Memory B cell (primary cell): Measurements from ENCODE around the gene EHD1.

Experiments
- ATAC-seq: fragments of 150-1000 bp; cut with Tn5 transposase; 2 replicates; pipeline ENCODE4 v1.10.0; 2021; ENCODE audit warnings: low read depth, mild to moderate bottlenecking, moderate library complexity
- DNase-seq, 2 donors: peaks; one replicate each; pipeline ENCODE4 v3.0.0; 2022; ENCODE audit warnings: low spot score in 2 of 2
- H3K27ac Mint-ChIP-seq: one replicate; pipeline ENCODE4 v1.8.0; 2022; ENCODE audit warnings: mild to moderate bottlenecking, moderate library complexity, mixed read lengths
- H3K27me3 Mint-ChIP-seq: one replicate; pipeline ENCODE4 v1.8.0; 2022; ENCODE audit warnings: mixed read lengths
- H3K36me3 Mint-ChIP-seq: one replicate; pipeline ENCODE4 v1.8.0; 2022; ENCODE audit warnings: mild to moderate bottlenecking, mixed read lengths
- H3K4me1 Mint-ChIP-seq: one replicate; pipeline ENCODE4 v1.8.0; 2022; ENCODE audit warnings: mixed read lengths
- H3K4me3 Mint-ChIP-seq: one replicate; pipeline ENCODE4 v1.8.0; 2022; ENCODE audit warnings: mild to moderate bottlenecking, moderate library complexity, mixed read lengths
- H3K9me3 Mint-ChIP-seq: one replicate; pipeline ENCODE4 v1.8.0; 2022; ENCODE audit warnings: mixed read lengths

The EHD1 gene

DNA sequence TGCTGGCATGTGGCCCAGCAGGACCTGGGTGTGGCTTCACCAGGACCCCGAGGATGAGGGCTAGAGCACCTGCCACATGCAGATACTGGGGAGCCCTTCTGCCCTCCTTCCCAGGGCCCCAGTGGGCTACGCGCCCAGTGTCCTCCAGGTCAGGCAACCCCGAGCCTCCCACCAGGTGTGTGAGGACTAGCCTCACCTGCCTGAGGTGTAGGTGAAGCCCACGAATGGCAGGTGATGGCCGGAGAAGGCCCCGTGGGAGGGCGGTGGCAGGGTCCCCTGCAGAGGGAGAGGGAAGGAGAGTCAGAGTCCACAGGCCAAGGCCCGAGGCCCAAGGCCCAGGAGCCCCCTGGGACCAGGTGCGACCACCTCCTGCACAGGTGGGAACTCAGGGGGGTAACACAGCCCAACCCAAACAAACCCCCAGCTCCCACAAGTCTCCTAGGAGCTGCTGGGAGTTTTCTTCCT is 40.5 kb downstream of the EHD1 start:
- no peak overlapping the region for H3K27ac Mint-ChIP-seq
- H3K27me3 Mint-ChIP-seq: no peaks in the 10 kb centered on the region
- H3K4me1 Mint-ChIP-seq: peaks cover 2% of the 10 kb centered on the region
- DNase-seq (no peak), ATAC-seq (no peak)
- H3K9me3 Mint-ChIP-seq: no peaks in the 10 kb centered on the region
- H3K36me3 Mint-ChIP-seq: peaks cover 6% of the 10 kb centered on the region
- no peak overlapping the region for H3K4me3 Mint-ChIP-seq

- Mint-ChIP-seq H3K36me3 (peaks cover 10% of the 10 kb centered on the region), H3K27me3 (no peaks in the 10 kb centered on the region), H3K9me3 (no peaks in the 10 kb centered on the region), H3K4me3 (no peak overlapping the region), H3K4me1 (peaks cover 2% of the 10 kb centered on the region), H3K27ac (no peak overlapping the region)
- ATAC-seq (no peak), DNase-seq (no peak)
Measured at GRCh38 chr11:64836448-64837072, 41.9 kb downstream of the EHD1 start.

- no peak overlapping the region for H3K27ac Mint-ChIP-seq
- no peak for ATAC-seq
- peaks cover 10% of the 10 kb centered on the region for H3K36me3 Mint-ChIP-seq
- no peak overlapping the region for H3K4me3 Mint-ChIP-seq
- peaks cover 2% of the 10 kb centered on the region for H3K4me1 Mint-ChIP-seq
- H3K9me3 Mint-ChIP-seq: no peaks in the 10 kb centered on the region
- no peak for DNase-seq
- H3K27me3 Mint-ChIP-seq: no peaks in the 10 kb centered on the region
Measured at GRCh38 chr11:64835616-64836447, 42.6 kb downstream of the EHD1 start.

DNA sequence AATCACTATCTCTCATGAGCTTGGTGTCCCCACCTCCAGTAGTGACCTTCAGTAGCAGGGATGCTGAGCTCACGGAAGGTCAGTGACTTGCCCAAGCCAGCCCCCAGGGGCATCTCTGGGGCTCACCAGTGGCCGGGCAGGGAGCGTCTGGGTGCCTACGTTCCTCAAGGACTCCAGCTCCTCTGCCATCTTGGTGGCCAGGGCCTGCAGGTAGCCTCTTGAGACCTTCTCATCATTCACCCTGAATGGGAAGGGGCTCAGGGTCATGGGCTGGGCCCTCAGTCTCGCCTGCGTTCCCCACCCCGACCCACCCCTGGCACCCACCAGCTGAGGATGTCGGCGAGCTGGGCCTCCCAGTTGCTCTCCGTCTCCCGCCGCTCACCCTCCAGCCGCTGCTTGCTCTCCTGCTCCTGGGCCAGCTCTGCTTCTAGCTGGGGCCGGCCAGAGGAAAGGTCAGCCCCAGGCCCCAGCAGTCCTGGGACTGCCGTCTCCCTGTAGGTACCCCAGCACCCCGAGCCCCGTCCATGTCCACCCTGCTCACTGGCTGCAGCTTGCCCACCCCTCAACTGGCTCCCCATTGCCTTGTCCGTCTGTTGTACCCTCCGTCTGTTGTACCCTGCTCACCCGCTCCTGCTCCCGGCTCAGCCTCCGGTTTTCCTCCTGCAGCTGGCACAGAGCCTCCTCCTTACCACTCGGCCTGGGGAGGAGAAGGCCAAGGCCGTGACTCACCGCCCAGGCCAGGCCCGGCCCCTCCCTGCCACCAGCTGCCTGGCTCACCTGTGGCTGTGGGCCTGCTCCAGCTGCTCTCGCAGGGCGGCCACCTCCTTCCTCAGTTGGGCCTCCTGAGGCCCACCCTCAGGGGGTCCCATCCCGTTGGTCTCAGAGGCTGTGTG is 43.5 kb downstream of the EHD1 start:
- peaks cover 10% of the 10 kb centered on the region for H3K36me3 Mint-ChIP-seq
- no peak for DNase-seq
- peaks cover 2% of the 10 kb centered on the region for H3K4me1 Mint-ChIP-seq
- no peak for ATAC-seq
- no peak overlapping the region for H3K4me3 Mint-ChIP-seq
- no peaks in the 10 kb centered on the region for H3K27me3 Mint-ChIP-seq
- H3K27ac Mint-ChIP-seq: no peak overlapping the region
- H3K9me3 Mint-ChIP-seq: no peaks in the 10 kb centered on the region

DNA sequence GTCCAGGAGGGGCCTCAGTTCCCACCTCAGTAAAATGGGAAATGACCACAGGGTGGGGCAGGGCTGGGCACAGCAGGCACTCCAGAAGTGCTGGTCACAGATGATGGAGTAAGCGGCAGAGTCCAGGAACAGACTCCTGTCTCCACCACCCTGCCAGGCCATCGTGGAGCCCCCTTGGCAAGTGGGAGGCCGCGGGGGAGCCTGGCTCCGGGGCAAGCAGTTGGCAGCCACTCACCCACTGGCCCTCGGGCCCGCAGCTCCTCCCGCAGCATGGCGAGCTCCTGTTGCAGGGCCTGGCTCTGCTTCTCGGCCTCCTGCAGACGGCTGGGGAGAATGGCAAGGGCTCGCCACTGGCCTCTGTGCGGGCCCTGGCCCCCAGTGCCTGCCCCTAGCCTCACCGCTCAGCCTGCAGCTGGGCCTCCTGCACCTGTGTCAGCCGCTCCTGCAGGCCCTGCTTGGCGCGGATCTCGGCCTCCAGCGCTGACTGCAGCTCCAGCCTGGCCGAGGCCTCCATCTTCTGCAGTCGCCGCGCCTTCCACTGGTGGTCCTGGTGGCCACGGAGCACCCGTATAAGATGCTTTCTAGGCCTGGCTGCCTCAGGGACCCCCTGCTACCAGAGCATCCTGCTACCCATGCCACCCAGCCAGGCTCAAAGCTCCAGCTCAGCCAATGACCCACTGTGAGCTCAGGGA is 44.2 kb downstream of the EHD1 start:
- Mint-ChIP-seq H3K9me3 (no peaks in the 10 kb centered on the region), H3K4me3 (no peak overlapping the region), H3K4me1 (no peaks in the 10 kb centered on the region), H3K27ac (no peak overlapping the region), H3K27me3 (no peaks in the 10 kb centered on the region), H3K36me3 (peaks cover 6% of the 10 kb centered on the region)
- DNase-seq (no peak), ATAC-seq (no peak)

GRCh38 chr11:64833509-64833908 is 44.9 kb downstream of the EHD1 start:
- Mint-ChIP-seq H3K4me1 (peaks cover 2% of the 10 kb centered on the region), H3K36me3 (peaks cover 8% of the 10 kb centered on the region), H3K27ac (no peak overlapping the region), H3K4me3 (no peak overlapping the region), H3K27me3 (no peaks in the 10 kb centered on the region), H3K9me3 (no peaks in the 10 kb centered on the region)
- no peak for DNase-seq
- ATAC-seq: no peak

GRCh38 chr11:64833198-64833502 is 45.3 kb downstream of the EHD1 start:
- no peak for ATAC-seq
- no peaks in the 10 kb centered on the region for H3K27me3 Mint-ChIP-seq

DNA sequence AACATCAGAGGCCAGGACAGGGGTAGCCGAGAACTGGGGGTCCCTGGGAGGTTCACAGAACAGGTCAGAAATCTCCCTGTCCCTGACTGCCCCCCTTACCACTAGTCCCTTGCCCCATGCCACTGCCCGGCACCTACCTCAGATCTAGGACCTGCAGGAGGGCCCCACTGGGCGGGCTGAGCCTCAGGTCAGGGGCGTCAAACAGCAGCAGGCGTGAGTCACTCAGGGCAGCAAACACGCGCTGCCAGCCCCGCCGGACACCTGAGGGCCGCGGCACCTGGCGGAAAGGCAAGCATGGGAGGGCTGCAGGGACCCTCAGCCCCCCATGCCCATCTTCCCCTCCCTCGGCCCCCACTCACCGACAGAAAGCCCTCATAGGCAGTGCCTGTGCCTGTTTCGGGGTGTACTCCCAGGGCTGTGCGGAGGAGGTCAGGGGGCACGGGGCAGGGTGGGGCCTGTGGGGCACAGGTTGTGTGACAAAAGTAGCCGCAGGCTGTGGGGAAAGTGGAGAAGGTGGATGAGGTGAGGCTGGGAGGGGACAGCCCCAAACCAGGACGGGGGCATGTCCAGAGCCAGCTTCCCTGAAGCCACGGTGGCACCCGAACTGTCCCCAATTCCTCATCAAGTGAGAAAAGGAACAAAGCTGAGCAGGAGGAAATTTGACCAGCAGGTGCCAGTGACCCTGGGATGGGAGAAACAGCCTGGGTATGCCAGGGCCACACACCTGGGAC is 45.8 kb downstream of the EHD1 start:
- no peak for ATAC-seq
- H3K27me3 Mint-ChIP-seq: no peaks in the 10 kb centered on the region
- peaks cover 2% of the 10 kb centered on the region for H3K4me1 Mint-ChIP-seq
- H3K36me3 Mint-ChIP-seq: peaks cover 14% of the 10 kb centered on the region
- DNase-seq: no peak
- H3K27ac Mint-ChIP-seq: no peak overlapping the region
- H3K4me3 Mint-ChIP-seq: no peak overlapping the region
- H3K9me3 Mint-ChIP-seq: no peaks in the 10 kb centered on the region

More at GRCh38 chr11:64833198-64833502, 45.3 kb downstream of the EHD1 start:
- H3K27ac Mint-ChIP-seq: no peak overlapping the region
- no peak for DNase-seq
- H3K4me1 Mint-ChIP-seq: peaks cover 2% of the 10 kb centered on the region
- H3K9me3 Mint-ChIP-seq: no peaks in the 10 kb centered on the region
- H3K36me3 Mint-ChIP-seq: peaks cover 9% of the 10 kb centered on the region
- no peak overlapping the region for H3K4me3 Mint-ChIP-seq

GRCh38 chr11:64831411-64831891 is 47.0 kb downstream of the EHD1 start:
- no peak overlapping the region for H3K27ac Mint-ChIP-seq
- ATAC-seq (no peak), DNase-seq (no peak)
- no peaks in the 10 kb centered on the region for H3K27me3 Mint-ChIP-seq
- no peaks in the 10 kb centered on the region for H3K9me3 Mint-ChIP-seq
- peaks cover 2% of the 10 kb centered on the region for H3K4me1 Mint-ChIP-seq
- H3K36me3 Mint-ChIP-seq: peaks cover 14% of the 10 kb centered on the region
- H3K4me3 Mint-ChIP-seq: no peak overlapping the region

- Mint-ChIP-seq H3K27me3 (no peaks in the 10 kb centered on the region), H3K36me3 (peaks cover 19% of the 10 kb centered on the region), H3K9me3 (no peaks in the 10 kb centered on the region), H3K4me1 (peaks cover 2% of the 10 kb centered on the region), H3K27ac (no peak overlapping the region), H3K4me3 (no peak overlapping the region)
- DNase-seq (no peak), ATAC-seq (no peak)
Measured at GRCh38 chr11:64829536-64830251, 48.7 kb downstream of the EHD1 start.

GRCh38 chr11:64827451-64827839 is 51.0 kb downstream of the EHD1 start:
- ATAC-seq: no peak
- peaks cover 19% of the 10 kb centered on the region for H3K36me3 Mint-ChIP-seq
- no peaks in the 10 kb centered on the region for H3K27me3 Mint-ChIP-seq
- H3K9me3 Mint-ChIP-seq: no peaks in the 10 kb centered on the region
- H3K4me1 Mint-ChIP-seq: peaks cover 2% of the 10 kb centered on the region
- DNase-seq: no peak
- H3K27ac Mint-ChIP-seq: no peak overlapping the region
- H3K4me3 Mint-ChIP-seq: no peak overlapping the region

DNA sequence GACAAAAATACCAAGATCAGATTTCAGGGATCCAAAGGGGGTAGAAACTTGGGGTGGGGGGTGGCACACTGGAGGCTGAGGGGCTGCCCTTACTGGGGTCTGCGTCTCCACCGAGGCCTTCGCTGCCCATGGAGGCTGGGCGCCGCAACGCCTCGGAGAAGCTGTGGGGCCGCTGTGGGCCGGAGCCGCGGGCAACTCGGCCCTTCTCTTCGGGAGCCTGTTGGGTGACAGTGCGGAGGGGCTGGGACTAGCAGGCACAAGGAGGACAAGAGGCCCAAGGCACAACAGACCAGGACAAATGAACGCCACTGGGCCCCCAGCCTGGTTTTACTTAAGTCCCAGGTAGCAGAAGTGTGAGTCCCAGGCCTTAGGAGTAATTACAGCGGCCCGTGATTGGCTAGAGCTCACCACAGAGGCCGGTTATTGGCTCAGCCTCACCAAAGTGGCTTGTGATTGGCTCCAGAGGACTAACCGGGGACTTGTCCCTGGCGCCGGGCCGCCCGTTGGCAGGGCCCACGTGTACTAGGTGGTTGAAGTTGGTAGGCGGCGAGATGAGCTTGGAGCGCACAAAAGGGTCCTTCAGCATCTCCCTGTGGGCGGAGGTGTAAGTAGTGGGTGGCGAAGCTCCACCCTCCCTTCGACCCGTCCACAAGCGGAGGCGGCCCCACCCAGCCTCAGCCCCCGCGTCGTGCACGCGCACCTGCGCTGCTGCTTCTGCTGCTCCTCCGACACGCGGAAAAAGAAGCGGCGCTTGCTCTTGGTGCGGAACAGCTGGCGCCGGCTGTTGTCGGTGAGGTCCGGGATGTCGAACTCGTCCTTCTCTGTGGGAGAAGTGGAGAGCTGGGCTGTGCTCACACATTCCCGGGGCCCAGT is 51.6 kb downstream of the EHD1 start:
- Mint-ChIP-seq H3K36me3 (peaks cover 16% of the 10 kb centered on the region), H3K4me1 (peaks cover 2% of the 10 kb centered on the region), H3K4me3 (no peak overlapping the region), H3K27ac (no peak overlapping the region), H3K9me3 (no peaks in the 10 kb centered on the region), H3K27me3 (no peaks in the 10 kb centered on the region)
- DNase-seq (no peak), ATAC-seq (no peak)
